ENCODE measurements around the gene LEMD3.

LEMD3 gene

GRCh38 chr12:65125975-65126374, 43.4 kb upstream of the LEMD3 start:
- no peak for TF ChIP-seq CTCF (IDR thresholded peaks at IDR 0.05; ENCODE audit: control insufficient read depth, extremely low read depth, insufficient read depth)
- H3K4me3 ChIP-seq (ENCODE audit: low read depth, low read length): no peak overlapping the region

GRCh38 chr12:65126482-65126881, 42.9 kb upstream of the LEMD3 start:
- DNase-seq (ENCODE audit: low read depth): no peak
- TF ChIP-seq CTCF (IDR thresholded peaks at IDR 0.05; ENCODE audit: control insufficient read depth, extremely low read depth, insufficient read depth): no peak
- H3K4me3 ChIP-seq (ENCODE audit: low read depth, low read length): no peak overlapping the region

More at GRCh38 chr12:65125975-65126374, 43.4 kb upstream of the LEMD3 start:
- DNase-seq (ENCODE audit: low read depth): no peak

GRCh38 chr12:65133879-65134278, 35.5 kb upstream of the LEMD3 start:
- H3K4me3 ChIP-seq (ENCODE audit: low read depth, low read length): no peak overlapping the region
- DNase-seq (ENCODE audit: low read depth): no peak
- TF ChIP-seq CTCF (IDR thresholded peaks at IDR 0.05; ENCODE audit: control insufficient read depth, extremely low read depth, insufficient read depth): no peak

- TF ChIP-seq CTCF (IDR thresholded peaks at IDR 0.05; ENCODE audit: control insufficient read depth, extremely low read depth, insufficient read depth): no peak
- no peak for DNase-seq (ENCODE audit: low read depth)
- no peak overlapping the region for H3K4me3 ChIP-seq (ENCODE audit: low read depth, low read length)
Measured at GRCh38 chr12:65139389-65139788, 30.0 kb upstream of the LEMD3 start.

- no peak overlapping the region for H3K4me3 ChIP-seq (ENCODE audit: low read depth, low read length)
- DNase-seq (ENCODE audit: low read depth): no peak
- no peak for TF ChIP-seq CTCF (IDR thresholded peaks at IDR 0.05; ENCODE audit: control insufficient read depth, extremely low read depth, insufficient read depth)
Measured at GRCh38 chr12:65140738-65141137, 28.6 kb upstream of the LEMD3 start.

GRCh38 chr12:65147312-65147905, 22.0 kb upstream of the LEMD3 start:
- no peak for DNase-seq (ENCODE audit: low read depth)
- TF ChIP-seq CTCF (IDR thresholded peaks at IDR 0.05; ENCODE audit: control insufficient read depth, extremely low read depth, insufficient read depth): no peak
- no peak overlapping the region for H3K4me3 ChIP-seq (ENCODE audit: low read depth, low read length)

GRCh38 chr12:65152012-65152411, 17.4 kb upstream of the LEMD3 start:
- H3K4me3 ChIP-seq (ENCODE audit: low read depth, low read length): no peak overlapping the region
- no peak for DNase-seq (ENCODE audit: low read depth)
- TF ChIP-seq CTCF (IDR thresholded peaks at IDR 0.05; ENCODE audit: control insufficient read depth, extremely low read depth, insufficient read depth): no peak
